H1 (cell line): ENCODE measurements around the gene RABL6.

Experiments
- BACH1 ChIP-seq: IDR thresholded peaks from 2 replicates; pipeline ENCODE4 v1.6.1; 2012; ENCODE audit warnings: low read length, improper control_type of control experiment
- CTCF ChIP-seq, 3 experiments: IDR thresholded peaks; 1 replicate in 2 of 3; 2 replicates in 1 of 3; pipeline versions ENCODE4 v1.5.1 to v1.6.1; 2011; ENCODE audit warnings: low read length in 3 of 3, mild to moderate bottlenecking in 3 of 3, inconsistent platforms in 2 of 3, low read depth in 1 of 3, moderate library complexity in 1 of 3; ENCODE audit not compliant: insufficient read depth in 1 of 3; ENCODE audit errors: control extremely low read depth in 1 of 3
- EP300 ChIP-seq, 2 experiments: IDR thresholded peaks; 1 replicate in 1 of 2; 2 replicates in 1 of 2; pipeline ENCODE4 v1.6.1; 2011 to 2012; ENCODE audit warnings: low read depth in 2 of 2, low read length in 2 of 2, mild to moderate bottlenecking in 2 of 2, borderline replicate concordance in 1 of 2, inconsistent platforms in 1 of 2, moderate library complexity in 1 of 2
- FOSL1 ChIP-seq: IDR thresholded peaks from 2 replicates; pipeline ENCODE4 v1.6.1; 2011; ENCODE audit warnings: mild to moderate bottlenecking, low read depth, low read length, moderate library complexity; ENCODE audit not compliant: insufficient read depth
- HDAC6 ChIP-seq: IDR thresholded peaks from one replicate; pipeline ENCODE4 v1.7.1; 2012; ENCODE audit warnings: low read depth, mild to moderate bottlenecking, inconsistent platforms, low read length, moderate library complexity
- JUN ChIP-seq: IDR thresholded peaks from 2 replicates; pipeline ENCODE4 v1.6.1; 2011; ENCODE audit warnings: low read depth, mild to moderate bottlenecking, improper control_type of control experiment, low read length
- JUND ChIP-seq: IDR thresholded peaks from 2 replicates; pipeline ENCODE4 v1.6.1; 2011; ENCODE audit warnings: mild to moderate bottlenecking, improper control_type of control experiment, low read length
- NRF1 ChIP-seq: IDR thresholded peaks from 2 replicates; pipeline ENCODE4 v1.6.1; 2011; ENCODE audit warnings: mild to moderate bottlenecking, low read depth, low read length, improper control_type of control experiment
- POLR2A ChIP-seq, 2 experiments: IDR thresholded peaks; 1 replicate in 1 of 2; 2 replicates in 1 of 2; pipeline ENCODE4 v1.6.1; 2011; ENCODE audit warnings: low read depth in 2 of 2, low read length in 2 of 2, mild to moderate bottlenecking in 2 of 2; ENCODE audit errors: control extremely low read depth in 1 of 2
- SIN3A ChIP-seq, 2 experiments: IDR thresholded peaks in 1 of 2; conservative IDR thresholded peaks in 1 of 2; 2 replicates each; pipeline ENCODE4 v1.6.1; 2011 to 2012; ENCODE audit warnings: low read length in 2 of 2, improper control_type of control experiment in 1 of 2, low read depth in 1 of 2, mild to moderate bottlenecking in 1 of 2
- SP1 ChIP-seq: IDR thresholded peaks from 2 replicates; pipeline ENCODE4 v1.6.1; 2011; ENCODE audit warnings: low read depth, low read length
- SUZ12 ChIP-seq: fragments of 200-600 bp; sonication (generic); IDR thresholded peaks from 2 replicates; pipeline ENCODE4 v1.6.1; 2012; ENCODE audit warnings: mild to moderate bottlenecking, inconsistent platforms, low read length, moderate library complexity, mixed read lengths
- TAF1 ChIP-seq: IDR thresholded peaks from 2 replicates; pipeline ENCODE4 v1.6.1; 2011; ENCODE audit warnings: mild to moderate bottlenecking, low read depth, low read length
- YY1 ChIP-seq: IDR thresholded peaks from 2 replicates; pipeline ENCODE4 v1.6.1; 2011; ENCODE audit warnings: low read depth, mild to moderate bottlenecking, low read length

GRCh38 chr9:136782452-136782851, 25.3 kb upstream of the RABL6 start:
- TF ChIP-seq SP1 (no peak), EP300 (IDR thresholded peaks at IDR 0.05; ENCODE audit: borderline replicate concordance in 1 of 2, low read depth in 2 of 2, low read length in 2 of 2) (no peak), SUZ12 (no peak), POLR2A (IDR thresholded peaks at IDR 0.05; ENCODE audit: control extremely low read depth in 1 of 2, low read depth in 2 of 2, low read length in 2 of 2) (no peak), YY1 (no peak), CTCF (IDR thresholded peaks at IDR 0.05; ENCODE audit: control extremely low read depth in 1 of 3, insufficient read depth in 1 of 3, low read depth in 1 of 3, low read length in 3 of 3) (no peak), SIN3A (conservative IDR thresholded peaks at IDR 0.05 in 1 of 2, IDR thresholded peaks at IDR 0.05 in 1 of 2; ENCODE audit: low read depth in 1 of 2, low read length in 2 of 2) (no peak), JUN (no peak), FOSL1 (no peak), TAF1 (no peak), NRF1 (no peak), JUND (no peak), BACH1 (no peak), HDAC6 (no peak)
